ENCODE results near the gene WAC. TPM values are rescaled to one million over a fixed set of nuclear protein-coding genes. Genes with fewer than 3 reads are reported as not detected.

The WAC gene
- total RNA-seq, 2 donors from 2014 or later: 119 to 123 TPM

DNA sequence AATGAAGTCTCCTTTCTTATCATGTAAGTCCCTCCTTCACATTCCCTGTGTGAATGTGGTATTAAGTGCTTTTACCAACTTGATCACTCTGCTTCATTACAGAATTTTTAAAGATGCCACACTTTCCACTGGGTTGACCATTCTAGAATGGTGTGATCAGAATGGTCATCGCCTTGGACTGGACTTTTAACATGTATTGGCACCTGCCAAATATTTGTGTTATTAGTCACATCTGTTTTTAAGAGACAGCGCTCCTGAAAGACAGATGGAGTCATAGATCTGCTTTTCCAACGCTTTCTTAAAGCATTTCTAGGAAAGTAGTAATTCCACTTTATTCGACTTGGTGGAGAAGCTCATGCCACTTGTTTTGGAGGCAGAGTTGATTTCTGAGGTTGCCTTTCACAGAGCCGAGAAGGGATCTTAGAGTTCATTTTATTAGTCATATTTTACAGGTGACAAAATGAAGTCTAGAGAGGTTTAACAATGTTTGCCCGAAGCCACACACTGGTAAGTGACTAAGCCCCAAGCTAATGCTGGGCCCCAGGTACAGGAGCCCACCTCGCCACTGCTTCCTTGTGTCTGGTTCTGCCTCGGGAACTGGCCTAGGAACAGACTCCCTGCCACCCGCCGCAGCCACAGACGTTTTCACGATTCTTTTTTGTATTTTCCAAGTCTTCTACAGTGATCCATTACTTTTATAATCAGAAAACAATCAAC, 134.0 kb downstream of the WAC start:
- no peak overlapping the region for H3K4me3 Mint-ChIP-seq
- H3K4me1 Mint-ChIP-seq: peaks cover 5% of the 10 kb centered on the region
- ATAC-seq (replicated peaks): no peak
- no peaks in the 10 kb centered on the region for H3K36me3 Mint-ChIP-seq (ENCODE audit: low read depth)
- H3K9me3 Mint-ChIP-seq: no peaks in the 10 kb centered on the region
- no peak overlapping the region for H3K27ac Mint-ChIP-seq
- H3K27me3 Mint-ChIP-seq: peaks cover 54% of the 10 kb centered on the region

- peak; percentile 51 for ATAC-seq (replicated peaks)
- peaks cover 61% of the 10 kb centered on the region for H3K27me3 Mint-ChIP-seq
- H3K36me3 Mint-ChIP-seq (ENCODE audit: low read depth): no peaks in the 10 kb centered on the region
- H3K9me3 Mint-ChIP-seq: no peaks in the 10 kb centered on the region
- H3K27ac Mint-ChIP-seq: no peak overlapping the region
- peaks cover 5% of the 10 kb centered on the region for H3K4me1 Mint-ChIP-seq
- H3K4me3 Mint-ChIP-seq: peak overlapping the region; percentile 61
These were observed 135.7 kb downstream of the WAC start for GRCh38 chr10:28668363-28669226.

DNA sequence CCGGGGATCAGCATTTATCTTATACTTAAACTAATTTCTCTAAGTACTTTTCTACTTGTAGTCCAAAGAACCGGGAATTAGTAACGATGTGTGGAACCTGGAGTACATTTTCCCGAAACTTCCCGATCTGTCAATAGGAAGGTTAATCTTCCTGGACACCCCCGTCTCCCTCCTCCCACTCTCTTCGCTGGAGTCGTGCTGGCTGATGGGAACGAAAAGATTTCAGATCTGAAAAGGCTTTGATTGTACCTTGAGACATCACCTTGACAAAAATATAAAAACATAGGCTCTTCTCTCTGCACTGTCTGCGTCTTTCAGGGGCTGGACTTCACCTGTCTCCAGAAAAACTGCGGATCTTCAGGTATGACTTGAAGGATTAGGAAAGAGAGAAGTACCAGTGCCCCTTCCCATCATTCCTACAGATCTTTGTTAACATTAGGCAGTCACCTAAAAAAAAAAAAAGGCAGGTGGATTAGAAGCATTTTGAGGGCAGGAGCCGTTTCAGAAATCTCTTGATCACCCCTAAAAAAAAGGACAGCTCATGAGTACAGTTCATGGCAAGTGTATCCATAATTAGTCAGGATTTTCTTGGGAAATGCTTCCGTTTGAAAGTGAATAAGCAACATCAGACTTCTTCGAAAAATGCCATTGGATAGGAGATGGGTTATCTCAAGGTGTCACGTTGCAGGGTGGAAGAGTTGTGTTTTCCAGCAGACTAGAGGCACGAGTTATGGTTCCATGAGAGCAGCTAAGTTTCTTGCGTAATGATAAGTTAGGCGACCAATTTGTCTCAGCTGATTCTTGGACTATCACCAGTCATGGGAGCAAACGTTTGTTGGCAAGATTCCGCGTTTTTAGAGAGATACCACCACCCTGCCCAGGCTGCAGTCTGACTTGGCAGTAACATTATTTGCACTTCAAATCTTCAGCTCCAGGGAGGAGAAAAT, 136.6 kb downstream of the WAC start:
- Mint-ChIP-seq H3K4me1 (peaks cover 5% of the 10 kb centered on the region), H3K36me3 (ENCODE audit: low read depth) (no peaks in the 10 kb centered on the region), H3K9me3 (no peaks in the 10 kb centered on the region), H3K27me3 (peaks cover 64% of the 10 kb centered on the region), H3K27ac (no peak overlapping the region), H3K4me3 (peak overlapping the region; percentile 61)
- ATAC-seq (replicated peaks): no peak

Other genes with a start within 250 kb of the WAC start
- 1 to 10 TPM; 2.9 to 5.8 TPM for gene MPP7, start 230.1 kb upstream of the WAC start, total RNA-seq
- not detected for gene BAMBI, start 144.4 kb downstream of the WAC start, total RNA-seq